Tibial nerve (tissue), 4 donors: ENCODE data around the gene RBM47. TPM values are rescaled to one million over a fixed set of nuclear protein-coding genes. Genes with fewer than 3 reads are reported as not detected.

Experiments used
- DNase-seq, 2 donors: peaks; one replicate each; pipeline ENCODE4 v3.0.0-alpha.2; 2019; ENCODE audit warnings: low spot score in 2 of 2
- H3K27ac ChIP-seq, 4 donors: fragments of 200-600 bp; sonication (generic) in 3 of 4; one replicate each; pipeline ENCODE4 v1.5.1; 2017 to 2019; ENCODE audit warnings: mild to moderate bottlenecking in 1 of 4
- H3K27me3 ChIP-seq, 2 donors: fragments of 200-600 bp; sonication (generic) in 1 of 2; one replicate each; pipeline versions ENCODE4 v1.5.1 to v1.6.0; 2017 to 2019
- H3K36me3 ChIP-seq, 3 donors: fragments of 200-600 bp; sonication (generic); one replicate each; pipeline ENCODE4 v1.5.1; 2018 to 2019
- H3K4me1 ChIP-seq, 4 donors: fragments of 200-600 bp; sonication (generic) in 3 of 4; one replicate each; pipeline ENCODE4 v1.5.1; 2017 to 2019
- H3K4me3 ChIP-seq, 4 donors: fragments of 200-600 bp; sonication (generic) in 3 of 4; one replicate each; pipeline ENCODE4 v1.5.1; 2017 to 2019; ENCODE audit warnings: mild to moderate bottlenecking in 1 of 4, moderate library complexity in 1 of 4
- H3K9me3 ChIP-seq, 4 donors: fragments of 200-600 bp; sonication (generic) in 3 of 4; one replicate each; pipeline ENCODE4 v1.5.1; 2017 to 2019
- CTCF ChIP-seq, 5 experiments: fragments of 200-600 bp in 3 of 5; fragments of 450-650 bp in 2 of 5; sonication (generic) in 3 of 5; IDR thresholded peaks; one replicate each; pipeline ENCODE4 v1.5.1; 2016 to 2019; ENCODE audit warnings: antibody characterized with exemption in 5 of 5, mild to moderate bottlenecking in 3 of 5, moderate library complexity in 2 of 5
- EP300 ChIP-seq, 2 donors: sonication (generic); formaldehyde crosslinking; IDR thresholded peaks; one replicate each; pipeline ENCODE4 v1.6.1; 2017; ENCODE audit warnings: antibody characterized with exemption in 2 of 2, mild to moderate bottlenecking in 1 of 2
- POLR2A ChIP-seq, 2 donors: fragments of 450-650 bp; IDR thresholded peaks; one replicate each; pipeline ENCODE4 v1.6.1; 2017; ENCODE audit warnings: antibody characterized with exemption in 2 of 2, mild to moderate bottlenecking in 2 of 2, moderate library complexity in 2 of 2
- WGBS, 2 donors: methylation state at CpG; one replicate each; pipeline ENCODE4 v1.1.5; 2018; 5-methylcytosine and 5-hydroxymethylcytosine counted together
- total RNA-seq, 4 donors: library from RNA; depleted of rRNA; stranded (reverse); fragments of >200 nt; gene quantifications; one replicate each; pipeline ENCODE4 v1.1.0, GENCODE V29; 2016

Gene RBM47
- total RNA-seq, 4 donors from 2014 or later: 22.8 to 93.9 (median 41.0) TPM

- no peaks in the 10 kb centered on the region for H3K36me3 ChIP-seq
- peaks cover 0 to 16% of the 10 kb centered on the region in 2 donors for H3K27me3 ChIP-seq
- no peak overlapping the region for H3K27ac ChIP-seq
- TF ChIP-seq EP300 (IDR thresholded peaks at IDR 0.05) (no peak), CTCF (IDR thresholded peaks at IDR 0.05) (no peak), POLR2A (IDR thresholded peaks at IDR 0.05) (no peak)
- no peak for DNase-seq
- H3K4me3 ChIP-seq: no peak overlapping the region
- no peaks in the 10 kb centered on the region for H3K9me3 ChIP-seq
- 38 to 41% methylated on average over 10 of the region's 10 CpGs for WGBS, 2 donors
- H3K4me1 ChIP-seq: peaks cover 0 to 22% (median 5%) of the 10 kb centered on the region in 4 donors
Observed at GRCh38 chr4:40626183-40626990, 3.3 kb downstream of the RBM47 start.

DNA sequence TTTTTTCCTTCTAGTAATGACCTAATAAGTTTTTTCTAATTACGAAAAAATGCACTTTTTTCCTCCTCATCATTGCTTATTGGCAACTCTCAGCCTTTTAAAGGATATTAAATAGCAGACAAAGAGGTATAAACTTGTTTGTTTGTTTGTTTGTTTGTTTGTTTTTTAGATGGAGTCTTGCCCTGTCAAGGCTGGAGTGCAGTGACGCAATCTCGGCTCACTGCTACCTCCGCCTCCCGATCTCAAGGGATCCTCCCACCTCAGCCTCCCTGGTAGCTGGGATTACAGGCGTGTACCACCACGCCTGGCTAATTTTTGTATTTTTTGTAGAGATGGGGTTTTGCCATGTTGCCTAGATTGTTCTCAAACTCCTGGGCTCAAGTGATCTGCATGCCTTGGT is 6.0 kb downstream of the RBM47 start:
- DNase-seq: no peak
- no peaks in the 10 kb centered on the region for H3K36me3 ChIP-seq
- H3K27me3 ChIP-seq: peaks cover 0 to 10% of the 10 kb centered on the region in 2 donors
- H3K4me3 ChIP-seq: no peak overlapping the region
- no peak for TF ChIP-seq POLR2A (IDR thresholded peaks at IDR 0.05)
- TF ChIP-seq EP300 (IDR thresholded peaks at IDR 0.05): no peak
- no peak for TF ChIP-seq CTCF (IDR thresholded peaks at IDR 0.05)
- no peaks in the 10 kb centered on the region for H3K9me3 ChIP-seq
- H3K27ac ChIP-seq: no peak overlapping the region
- 95 to 98% methylated on average over 7 of the region's 7 CpGs for WGBS, 2 donors
- peaks cover 0 to 6% (median 2%) of the 10 kb centered on the region in 4 donors for H3K4me1 ChIP-seq

- no peak for DNase-seq
- WGBS, 2 donors: 90 to 93% methylated on average over 6 of the region's 6 CpGs
- Histone ChIP-seq H3K27ac (no peak overlapping the region), H3K4me3 (no peak overlapping the region), H3K9me3 (no peaks in the 10 kb centered on the region), H3K4me1 (peaks cover 0 to 6% (median 2%) of the 10 kb centered on the region in 4 donors), H3K36me3 (no peaks in the 10 kb centered on the region), H3K27me3 (peaks cover 0 to 4% of the 10 kb centered on the region in 2 donors)
- TF ChIP-seq EP300 (IDR thresholded peaks at IDR 0.05) (no peak), CTCF (IDR thresholded peaks at IDR 0.05) (no peak), POLR2A (IDR thresholded peaks at IDR 0.05) (no peak)
Observed at GRCh38 chr4:40622913-40623312, 6.8 kb downstream of the RBM47 start.

DNA sequence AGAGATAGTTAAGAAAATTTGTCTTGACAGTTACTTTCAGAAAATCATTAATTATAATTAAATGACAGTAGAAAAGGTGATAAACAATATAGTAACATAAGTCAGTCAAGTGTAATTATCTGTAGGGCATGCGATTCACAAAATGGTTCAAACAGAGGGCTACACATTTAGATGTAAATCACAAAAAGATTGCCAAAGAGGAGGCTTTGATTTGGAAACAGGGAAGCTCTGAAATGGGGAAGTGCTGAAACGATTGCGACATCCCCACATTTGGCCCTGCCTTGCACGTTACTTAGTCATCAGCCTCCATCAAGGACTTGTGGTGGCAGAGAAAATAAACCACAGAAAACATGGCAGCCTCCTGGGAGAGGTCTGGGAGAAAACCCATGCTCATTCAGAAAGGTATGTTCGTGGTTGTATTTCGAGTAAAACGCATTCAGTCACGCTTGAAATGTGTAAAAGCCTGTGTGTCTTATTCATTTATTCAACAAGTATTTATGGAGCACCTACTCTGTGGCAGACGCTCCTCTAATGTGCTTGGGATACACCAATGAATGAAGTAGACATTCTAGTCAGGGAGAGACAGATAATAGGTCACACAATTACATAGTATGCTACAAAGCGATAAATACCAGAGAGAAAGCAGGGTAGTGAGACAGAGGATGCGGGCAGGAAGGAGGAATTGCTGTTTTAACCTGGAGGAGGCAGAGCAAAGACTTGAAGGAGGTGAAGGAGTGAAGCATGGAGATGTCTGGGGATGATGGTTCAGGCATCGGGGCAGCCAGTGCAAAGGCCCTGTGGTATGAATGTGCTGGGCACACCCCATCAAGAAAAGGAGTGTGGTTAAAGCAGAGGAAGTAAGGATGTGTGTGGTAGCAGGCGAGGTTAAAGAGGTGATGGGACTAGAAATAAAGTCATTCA is 7.8 kb downstream of the RBM47 start:
- peak; percentile 47 to 81 for DNase-seq
- H3K36me3 ChIP-seq: no peaks in the 10 kb centered on the region
- peaks cover 0 to 6% (median 2%) of the 10 kb centered on the region in 4 donors for H3K4me1 ChIP-seq
- TF ChIP-seq EP300 (IDR thresholded peaks at IDR 0.05) (peak; percentile 33 to 89), POLR2A (IDR thresholded peaks at IDR 0.05) (no peak), CTCF (IDR thresholded peaks at IDR 0.05) (no peak)
- peak overlapping the region in 3 of 4 donors; percentile 8 to 54 (median 25) for H3K27ac ChIP-seq
- no peaks in the 10 kb centered on the region for H3K27me3 ChIP-seq
- WGBS, 2 donors: 67 to 70% methylated on average over 13 of the region's 13 CpGs
- no peak overlapping the region for H3K4me3 ChIP-seq
- no peaks in the 10 kb centered on the region for H3K9me3 ChIP-seq
